NCI-H2029 (cell line): ENCODE results near the gene NKIRAS1.
"Not testable (repeated sequence)": the region's sequence is repeated elsewhere in the genome, so short reads cannot be mapped to it uniquely, and the experiment has no call there.

Experiments
- DNase-seq: peaks from one replicate; lab custom pipeline; 2025; lab: John Stamatoyannopoulos, UW

The NKIRAS1 gene

GRCh38 chr3:23869977-23870662, 46.7 kb downstream of the NKIRAS1 start:
- no peak for DNase-seq

GRCh38 chr3:23867838-23868237, 49.0 kb downstream of the NKIRAS1 start:
- DNase-seq = no peak

GRCh38 chr3:23867400-23867799, 49.4 kb downstream of the NKIRAS1 start:
- DNase-seq = no peak

GRCh38 chr3:23865595-23866396, 51.0 kb downstream of the NKIRAS1 start:
- DNase-seq = peak; percentile 75

- DNase-seq = no peak
Observed at GRCh38 chr3:23864931-23865330, 51.9 kb downstream of the NKIRAS1 start.

- no peak for DNase-seq
Observed at GRCh38 chr3:23863060-23863459, 53.7 kb downstream of the NKIRAS1 start.

- DNase-seq = no peak
Observed at GRCh38 chr3:23861689-23862088, 55.1 kb downstream of the NKIRAS1 start.

GRCh38 chr3:23859839-23860382, 56.9 kb downstream of the NKIRAS1 start:
- DNase-seq = no peak

- no peak for DNase-seq
Observed at GRCh38 chr3:23859012-23859743, 57.6 kb downstream of the NKIRAS1 start.

GRCh38 chr3:23856286-23856685, 60.5 kb downstream of the NKIRAS1 start:
- no peak for DNase-seq

- not testable (repeated sequence) for DNase-seq
Observed at GRCh38 chr3:23849462-23849861, 67.3 kb downstream of the NKIRAS1 start.

GRCh38 chr3:23845326-23846216, 71.2 kb downstream of the NKIRAS1 start:
- no peak for DNase-seq

- no peak for DNase-seq
Observed at GRCh38 chr3:23843869-23844268, 72.9 kb downstream of the NKIRAS1 start.
